SK-N-MC (cell line): ENCODE measurements around the gene ENAM.

Experiments
- EZH2 ChIP-seq: fragments of 200-600 bp; sonication (generic); IDR thresholded peaks from one replicate; pipeline ENCODE4 v1.6.1; 2017; ENCODE audit warnings: antibody characterized with exemption
- FOXP2 ChIP-seq: optimal IDR thresholded peaks from 2 replicates; pipeline ENCODE3; 2011; ENCODE audit warnings: mild to moderate bottlenecking, moderate library complexity; ENCODE audit not compliant: insufficient read depth; ENCODE audit errors: extremely low read length, control extremely low read depth
- POLR2AphosphoS5 ChIP-seq: IDR thresholded peaks from 2 replicates; pipeline ENCODE4 v1.6.1; 2012; ENCODE audit warnings: mild to moderate bottlenecking, low read depth, low read length, borderline replicate concordance

- TF ChIP-seq POLR2AphosphoS5 (no peak), EZH2 (no peak), FOXP2 (no peak)
Measured at GRCh38 chr4:70681704-70682103, 53.2 kb downstream of the ENAM start.
